GM23338 (cell line): Measurements from ENCODE around the gene RSPH1. TPM values are rescaled to one million over a fixed set of nuclear protein-coding genes. Genes with fewer than 3 reads are reported as not detected.

ENCODE experiments used
- ATAC-seq: fragments of 200-7000 bp; cut with Tn5 transposase; 3 replicates; pipeline ENCODE4 v1.9.1; 2020
- DNase-seq: peaks from one replicate; pipeline ENCODE4 v3.0.0-alpha.2; 2015; ENCODE audit warnings: low spot score
- H2AFZ ChIP-seq: fragments of 200-600 bp; sonication (generic); 2 replicates; pipeline ENCODE4 v1.8.0; 2016; ENCODE audit warnings: antibody characterized with exemption, mild to moderate bottlenecking, moderate library complexity
- H3F3A ChIP-seq: fragments of 200-600 bp; sonication (generic); replicated peaks from 2 replicates; pipeline ENCODE4 v1.8.0; 2017; ENCODE audit warnings: antibody characterized with exemption, mixed run types, low read depth
- H3K27ac ChIP-seq: fragments of 200-600 bp; sonication (generic); 2 replicates; pipeline ENCODE4 v1.6.1; 2016; ENCODE audit warnings: low read depth
- H3K27me3 ChIP-seq: fragments of 200-600 bp; sonication (generic); 2 replicates; pipeline ENCODE4 v1.8.0; 2016; ENCODE audit warnings: mild to moderate bottlenecking, mixed run types, moderate library complexity; ENCODE audit not compliant: insufficient read depth
- H3K36me3 ChIP-seq: fragments of 200-600 bp; sonication (generic); 2 replicates; pipeline ENCODE4 v1.8.0; 2016; ENCODE audit warnings: mild to moderate bottlenecking; ENCODE audit not compliant: insufficient read depth
- H3K4me1 ChIP-seq: fragments of 200-600 bp; sonication (generic); 2 replicates; pipeline ENCODE4 v1.8.0; 2016; ENCODE audit warnings: mild to moderate bottlenecking, moderate library complexity; ENCODE audit not compliant: insufficient read depth
- H3K4me2 ChIP-seq: fragments of 200-600 bp; sonication (generic); 2 replicates; pipeline ENCODE4 v1.7.1; 2017; ENCODE audit warnings: mixed run types
- H3K4me3 ChIP-seq: fragments of 200-600 bp; sonication (generic); 2 replicates; pipeline ENCODE4 v1.6.1; 2016; ENCODE audit warnings: mixed run types
- H3K79me2 ChIP-seq: fragments of 200-600 bp; sonication (generic); replicated peaks from 2 replicates; pipeline ENCODE4 v1.8.0; 2017; ENCODE audit warnings: mild to moderate bottlenecking; ENCODE audit not compliant: insufficient read depth
- H3K9me2 ChIP-seq: fragments of 200-600 bp; sonication (generic); 2 replicates; pipeline ENCODE4 v1.8.0; 2017; ENCODE audit not compliant: insufficient read depth
- H4K20me1 ChIP-seq: fragments of 200-600 bp; sonication (generic); replicated peaks from 2 replicates; pipeline ENCODE4 v1.8.0; 2017; ENCODE audit warnings: mild to moderate bottlenecking; ENCODE audit not compliant: insufficient read depth
- H3K27ac Mint-ChIP-seq: 2 replicates; pipeline ENCODE4 v1.8.0; 2020; ENCODE audit warnings: inconsistent platforms, mild to moderate bottlenecking, moderate library complexity, mixed read lengths
- H3K27me3 Mint-ChIP-seq: 3 replicates; pipeline ENCODE4 v1.8.0; 2022; ENCODE audit warnings: low read depth, mild to moderate bottlenecking, moderate library complexity, mixed read lengths, inconsistent platforms; ENCODE audit not compliant: insufficient read depth, poor library complexity
- H3K36me3 Mint-ChIP-seq: 3 replicates; pipeline ENCODE4 v1.8.0; 2021; ENCODE audit warnings: low read depth, mild to moderate bottlenecking, inconsistent platforms, moderate library complexity, mixed read lengths
- H3K4me1 Mint-ChIP-seq: 3 replicates; pipeline ENCODE4 v1.8.0; 2020; ENCODE audit warnings: mild to moderate bottlenecking, inconsistent platforms, mixed read lengths
- H3K4me3 Mint-ChIP-seq: 3 replicates; pipeline ENCODE4 v1.8.0; 2021; ENCODE audit warnings: moderate library complexity, mild to moderate bottlenecking, inconsistent platforms, mixed read lengths
- H3K9me3 Mint-ChIP-seq: 3 replicates; pipeline ENCODE4 v1.8.0; 2020; ENCODE audit warnings: moderate library complexity, mild to moderate bottlenecking, inconsistent platforms, mixed read lengths
- CREB1 ChIP-seq: fragments of 250-450 bp; sonication (Bioruptor Pico); IDR thresholded peaks from 2 replicates; pipeline ENCODE4 v1.5.0; 2020; ENCODE audit warnings: low read depth, mild to moderate bottlenecking, moderate library complexity
- EZH2phosphoT487 ChIP-seq: fragments of 200-600 bp; sonication (generic); IDR thresholded peaks from one replicate; pipeline ENCODE4 v1.8.1; 2018; ENCODE audit warnings: antibody characterized with exemption; ENCODE audit not compliant: unreplicated experiment
- NANOG ChIP-seq: IDR thresholded peaks from 2 replicates; pipeline ENCODE4 v1.6.1; 2016; ENCODE audit warnings: antibody characterized with exemption, borderline replicate concordance
- POLR2AphosphoS5 ChIP-seq: IDR thresholded peaks from 2 replicates; pipeline ENCODE4 v1.6.1; 2016; ENCODE audit warnings: antibody characterized with exemption, low read depth
- ZNF114 ChIP-seq: fragments of 250-450 bp; sonication (Bioruptor Pico); IDR thresholded peaks from 2 replicates; pipeline ENCODE4 v1.5.0; 2020; ENCODE audit warnings: mild to moderate bottlenecking, moderate library complexity
- polyA plus RNA-seq: library from polyadenylated mRNA; unstranded; fragments of >200 nt; fragmentation: Nextera tagmentation; extraction: Ambion mirVana; gene quantifications from 2 replicates; pipeline ENCODE4 v1.2.1, GENCODE V29; 2016
- total RNA-seq: library from RNA; depleted of rRNA; stranded (reverse); fragments of >200 nt; shearing (Covaris generic); gene quantifications from 2 replicates; pipeline ENCODE4 v1.2.3, GENCODE V29; 2014
- TF ChIP-seq, protein P1 (sequence below): IDR thresholded peaks from 2 replicates; pipeline ENCODE4 v1.6.1; 2016; ENCODE audit warnings: antibody characterized with exemption
- TF ChIP-seq, protein P2 (sequence below): IDR thresholded peaks from one replicate; pipeline ENCODE4 v1.6.1; 2018; ENCODE audit warnings: antibody characterized with exemption; ENCODE audit not compliant: unreplicated experiment
- TF ChIP-seq, protein P3 (sequence below), 2 experiments: fragments of 200-600 bp in 1 of 2; sonication (generic) in 1 of 2; conservative IDR thresholded peaks; 2 replicates each; pipeline versions ENCODE4 v1.5.1 to v1.6.1; 2016 to 2017; ENCODE audit warnings: antibody characterized with exemption in 2 of 2, low read depth in 2 of 2, mild to moderate bottlenecking in 2 of 2, moderate library complexity in 1 of 2

RSPH1 gene
- total and polyA plus RNA-seq, 2 experiments from 2014 or later = 0.23 TPM; not detected in 1

DNA sequence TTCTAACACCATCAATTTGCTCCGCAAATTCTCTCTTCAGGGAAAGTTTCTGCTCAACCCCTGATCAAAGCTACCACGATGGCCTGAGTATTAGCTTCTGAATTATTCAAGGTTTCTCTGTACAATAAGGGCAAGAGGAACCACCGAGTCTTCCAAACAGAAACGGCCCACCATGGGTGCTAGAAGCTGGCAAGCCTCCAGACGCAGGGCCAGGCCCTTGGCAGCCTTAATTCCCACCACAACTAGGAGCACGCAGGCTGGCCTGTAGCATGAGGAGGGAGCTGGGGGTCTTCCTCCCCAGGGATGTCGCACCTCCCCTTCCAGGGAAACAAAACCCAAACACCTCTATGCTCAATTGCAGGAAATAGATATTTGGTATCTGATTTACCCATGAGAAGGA lies 11.1 kb downstream of the RSPH1 start (continued):
- no peak for TF ChIP-seq NANOG
- TF ChIP-seq, protein P1, sequence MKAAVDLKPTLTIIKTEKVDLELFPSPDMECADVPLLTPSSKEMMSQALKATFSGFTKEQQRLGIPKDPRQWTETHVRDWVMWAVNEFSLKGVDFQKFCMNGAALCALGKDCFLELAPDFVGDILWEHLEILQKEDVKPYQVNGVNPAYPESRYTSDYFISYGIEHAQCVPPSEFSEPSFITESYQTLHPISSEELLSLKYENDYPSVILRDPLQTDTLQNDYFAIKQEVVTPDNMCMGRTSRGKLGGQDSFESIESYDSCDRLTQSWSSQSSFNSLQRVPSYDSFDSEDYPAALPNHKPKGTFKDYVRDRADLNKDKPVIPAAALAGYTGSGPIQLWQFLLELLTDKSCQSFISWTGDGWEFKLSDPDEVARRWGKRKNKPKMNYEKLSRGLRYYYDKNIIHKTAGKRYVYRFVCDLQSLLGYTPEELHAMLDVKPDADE = no peak
- no peak for TF ChIP-seq EZH2phosphoT487
- TF ChIP-seq, protein P2, sequence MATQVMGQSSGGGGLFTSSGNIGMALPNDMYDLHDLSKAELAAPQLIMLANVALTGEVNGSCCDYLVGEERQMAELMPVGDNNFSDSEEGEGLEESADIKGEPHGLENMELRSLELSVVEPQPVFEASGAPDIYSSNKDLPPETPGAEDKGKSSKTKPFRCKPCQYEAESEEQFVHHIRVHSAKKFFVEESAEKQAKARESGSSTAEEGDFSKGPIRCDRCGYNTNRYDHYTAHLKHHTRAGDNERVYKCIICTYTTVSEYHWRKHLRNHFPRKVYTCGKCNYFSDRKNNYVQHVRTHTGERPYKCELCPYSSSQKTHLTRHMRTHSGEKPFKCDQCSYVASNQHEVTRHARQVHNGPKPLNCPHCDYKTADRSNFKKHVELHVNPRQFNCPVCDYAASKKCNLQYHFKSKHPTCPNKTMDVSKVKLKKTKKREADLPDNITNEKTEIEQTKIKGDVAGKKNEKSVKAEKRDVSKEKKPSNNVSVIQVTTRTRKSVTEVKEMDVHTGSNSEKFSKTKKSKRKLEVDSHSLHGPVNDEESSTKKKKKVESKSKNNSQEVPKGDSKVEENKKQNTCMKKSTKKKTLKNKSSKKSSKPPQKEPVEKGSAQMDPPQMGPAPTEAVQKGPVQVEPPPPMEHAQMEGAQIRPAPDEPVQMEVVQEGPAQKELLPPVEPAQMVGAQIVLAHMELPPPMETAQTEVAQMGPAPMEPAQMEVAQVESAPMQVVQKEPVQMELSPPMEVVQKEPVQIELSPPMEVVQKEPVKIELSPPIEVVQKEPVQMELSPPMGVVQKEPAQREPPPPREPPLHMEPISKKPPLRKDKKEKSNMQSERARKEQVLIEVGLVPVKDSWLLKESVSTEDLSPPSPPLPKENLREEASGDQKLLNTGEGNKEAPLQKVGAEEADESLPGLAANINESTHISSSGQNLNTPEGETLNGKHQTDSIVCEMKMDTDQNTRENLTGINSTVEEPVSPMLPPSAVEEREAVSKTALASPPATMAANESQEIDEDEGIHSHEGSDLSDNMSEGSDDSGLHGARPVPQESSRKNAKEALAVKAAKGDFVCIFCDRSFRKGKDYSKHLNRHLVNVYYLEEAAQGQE = no peak
- no peak for TF ChIP-seq POLR2AphosphoS5
- no peak for TF ChIP-seq CREB1
- TF ChIP-seq, protein P3, sequence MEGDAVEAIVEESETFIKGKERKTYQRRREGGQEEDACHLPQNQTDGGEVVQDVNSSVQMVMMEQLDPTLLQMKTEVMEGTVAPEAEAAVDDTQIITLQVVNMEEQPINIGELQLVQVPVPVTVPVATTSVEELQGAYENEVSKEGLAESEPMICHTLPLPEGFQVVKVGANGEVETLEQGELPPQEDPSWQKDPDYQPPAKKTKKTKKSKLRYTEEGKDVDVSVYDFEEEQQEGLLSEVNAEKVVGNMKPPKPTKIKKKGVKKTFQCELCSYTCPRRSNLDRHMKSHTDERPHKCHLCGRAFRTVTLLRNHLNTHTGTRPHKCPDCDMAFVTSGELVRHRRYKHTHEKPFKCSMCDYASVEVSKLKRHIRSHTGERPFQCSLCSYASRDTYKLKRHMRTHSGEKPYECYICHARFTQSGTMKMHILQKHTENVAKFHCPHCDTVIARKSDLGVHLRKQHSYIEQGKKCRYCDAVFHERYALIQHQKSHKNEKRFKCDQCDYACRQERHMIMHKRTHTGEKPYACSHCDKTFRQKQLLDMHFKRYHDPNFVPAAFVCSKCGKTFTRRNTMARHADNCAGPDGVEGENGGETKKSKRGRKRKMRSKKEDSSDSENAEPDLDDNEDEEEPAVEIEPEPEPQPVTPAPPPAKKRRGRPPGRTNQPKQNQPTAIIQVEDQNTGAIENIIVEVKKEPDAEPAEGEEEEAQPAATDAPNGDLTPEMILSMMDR (conservative IDR thresholded peaks at IDR 0.05; ENCODE audit: low read depth in 2 of 2) = no peak
- no peak for TF ChIP-seq ZNF114 (CRISPR knock-in tag)

DNA sequence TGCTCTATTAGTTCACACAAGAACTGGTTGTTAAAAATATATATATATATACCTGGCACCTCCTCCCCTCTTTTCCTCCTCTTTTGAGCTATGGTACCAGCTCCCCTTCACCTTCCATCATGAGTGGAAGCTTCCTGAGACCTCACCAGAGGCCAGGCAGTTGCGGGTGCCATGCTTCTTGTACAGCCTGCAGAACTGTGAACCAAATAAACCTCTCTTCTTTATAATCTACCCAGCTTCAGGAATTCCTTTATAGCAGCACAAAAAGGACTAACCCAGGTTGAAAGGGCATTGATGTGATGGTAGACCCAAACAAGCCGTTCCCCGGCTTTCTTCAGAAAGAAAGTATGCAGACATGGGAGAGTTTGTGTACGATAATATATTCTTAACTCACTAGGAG lies 14.9 kb downstream of the RSPH1 start:
- Histone ChIP-seq H3K4me3 (no peak overlapping the region), H3K4me1 (no peaks in the 10 kb centered on the region), H3K4me2 (no peak overlapping the region), H3K79me2 (no peaks in the 10 kb centered on the region), H3K36me3 (no peaks in the 10 kb centered on the region), H2AFZ (no peak overlapping the region), H3K27ac (no peak overlapping the region), H3K27me3 (no peaks in the 10 kb centered on the region), H3K9me2 (no peaks in the 10 kb centered on the region), H4K20me1 (no peaks in the 10 kb centered on the region), H3F3A (no peaks in the 10 kb centered on the region)
- DNase-seq = no peak
- H3K36me3 Mint-ChIP-seq = no peaks in the 10 kb centered on the region
- no peak for ATAC-seq
- no peak overlapping the region for H3K27ac Mint-ChIP-seq
- H3K4me3 Mint-ChIP-seq = no peak overlapping the region
- peaks cover 8% of the 10 kb centered on the region; the same call in 2 of the 3 replicates for H3K4me1 Mint-ChIP-seq
- H3K27me3 Mint-ChIP-seq = peaks cover 6% of the 10 kb centered on the region
- no peaks in the 10 kb centered on the region for H3K9me3 Mint-ChIP-seq
- TF ChIP-seq, protein P2 = no peak
- TF ChIP-seq, protein P3 (conservative IDR thresholded peaks at IDR 0.05; ENCODE audit: low read depth in 2 of 2) = no peak
